NCI-H2171 (cell line): Measurements from ENCODE around the gene KDM2A.

Source experiments
- DNase-seq: peaks from one replicate; lab custom pipeline; 2025; lab: John Stamatoyannopoulos, UW

The KDM2A gene

GRCh38 chr11:67301951-67302516 is 183.0 kb downstream of the KDM2A start:
- peak; percentile 52 for DNase-seq

GRCh38 chr11:67302571-67303131 is 183.6 kb downstream of the KDM2A start:
- DNase-seq = no peak

GRCh38 chr11:67303132-67303834 is 184.2 kb downstream of the KDM2A start, which contains the start of gene SSH3:
TSS of gene SSH3 (plus strand) at chr11:67303530. CDS start at chr11:67303626, 96 bp downstream.
- DNase-seq = no peak

- no peak for DNase-seq
Observed at GRCh38 chr11:67303835-67304411, 184.9 kb downstream of the KDM2A start.

GRCh38 chr11:67304511-67305113 is 185.5 kb downstream of the KDM2A start:
- DNase-seq = no peak

GRCh38 chr11:67306769-67307544 is 187.9 kb downstream of the KDM2A start:
- DNase-seq = no peak

GRCh38 chr11:67307545-67308001 is 188.5 kb downstream of the KDM2A start:
- DNase-seq = no peak
